Liver (tissue), 9 donors: Measurements from ENCODE around the gene SERPINA5. TPM values are rescaled to one million over a fixed set of nuclear protein-coding genes. Genes with fewer than 3 reads are reported as not detected.
A peak's percentile ranks its signal among the peaks of the same experiment; 100 is the strongest.

Experiments
- DNase-seq: peaks from one replicate; pipeline ENCODE4 v3.0.0-alpha.2; 2017; ENCODE audit warnings: low spot score
- H3K27ac ChIP-seq, 2 donors: one replicate each; pipeline ENCODE4 v1.7.0; 2013; ENCODE audit warnings: inconsistent platforms in 2 of 2, low read length in 2 of 2, control low read depth in 1 of 2, low read depth in 1 of 2, mild to moderate bottlenecking in 1 of 2
- H3K27me3 ChIP-seq, 4 donors: one replicate each; pipeline versions ENCODE4 v1.6.1 to v1.7.0; 2013; ENCODE audit warnings: low read length in 3 of 4, inconsistent platforms in 1 of 4, mild to moderate bottlenecking in 1 of 4, moderate library complexity in 1 of 4; ENCODE audit not compliant: control insufficient read depth in 4 of 4, insufficient read depth in 4 of 4
- H3K36me3 ChIP-seq, 4 donors: one replicate each; pipeline versions ENCODE4 v1.6.1 to v1.7.0; 2013; ENCODE audit warnings: low read length in 3 of 4, mild to moderate bottlenecking in 3 of 4, low read depth in 1 of 4, moderate library complexity in 1 of 4; ENCODE audit not compliant: control insufficient read depth in 4 of 4, insufficient read depth in 3 of 4
- H3K4me1 ChIP-seq, 4 donors: one replicate each; pipeline versions ENCODE4 v1.6.1 to v1.7.0; 2013; ENCODE audit warnings: low read length in 3 of 4, mild to moderate bottlenecking in 3 of 4, moderate library complexity in 1 of 4; ENCODE audit not compliant: control insufficient read depth in 4 of 4, insufficient read depth in 4 of 4
- H3K4me3 ChIP-seq, 3 donors: one replicate each; pipeline versions ENCODE4 v1.6.1 to v1.7.0; 2013; ENCODE audit warnings: low read length in 3 of 3, control low read depth in 1 of 3, low read depth in 1 of 3, mild to moderate bottlenecking in 1 of 3
- H3K9ac ChIP-seq, 2 donors: one replicate each; pipeline ENCODE4 v1.7.0; 2013; ENCODE audit warnings: low read length in 2 of 2, mild to moderate bottlenecking in 2 of 2, moderate library complexity in 2 of 2, control low read depth in 1 of 2, low read depth in 1 of 2
- H3K9me3 ChIP-seq, 4 donors: one replicate each; pipeline versions ENCODE4 v1.6.1 to v1.7.0; 2013; ENCODE audit warnings: low read length in 3 of 4; ENCODE audit not compliant: control insufficient read depth in 4 of 4
- FOXA2 ChIP-seq: IDR thresholded peaks from 2 replicates; pipeline ENCODE4 v1.6.1; 2016; ENCODE audit warnings: antibody characterized with exemption
- HNF4A ChIP-seq, 2 donors: conservative IDR thresholded peaks; 2 replicates each; pipeline ENCODE4 v1.6.1; 2016; ENCODE audit warnings: antibody characterized with exemption in 2 of 2, mild to moderate bottlenecking in 2 of 2
- HNF4G ChIP-seq: IDR thresholded peaks from 2 replicates; pipeline ENCODE4 v1.6.1; 2016; ENCODE audit warnings: antibody characterized with exemption
- JUND ChIP-seq, 2 donors: IDR thresholded peaks; 2 replicates each; pipeline ENCODE4 v1.6.1; 2016; ENCODE audit warnings: antibody characterized with exemption in 2 of 2
- NR2F2 ChIP-seq: IDR thresholded peaks from 2 replicates; pipeline ENCODE4 v1.6.1; 2016; ENCODE audit warnings: antibody characterized with exemption
- RAD21 ChIP-seq, 2 donors: IDR thresholded peaks; 2 replicates each; pipeline ENCODE4 v1.6.1; 2016; ENCODE audit warnings: antibody characterized with exemption in 2 of 2, mild to moderate bottlenecking in 2 of 2
- SP1 ChIP-seq: IDR thresholded peaks from 2 replicates; pipeline ENCODE4 v1.6.1; 2018; ENCODE audit warnings: antibody characterized with exemption, mild to moderate bottlenecking
- ZBTB33 ChIP-seq: IDR thresholded peaks from 2 replicates; pipeline ENCODE4 v1.6.1; 2016; ENCODE audit warnings: antibody characterized with exemption
- WGBS: extraction: QIAGEN DNeasy Blood & Tissue Kit; methylation state at CpG from one replicate; pipeline ENCODE4 v1.1.7; 2013; 5-methylcytosine and 5-hydroxymethylcytosine counted together
- polyA plus RNA-seq, 2 donors: library from polyadenylated mRNA; stranded (reverse) in 1 of 2; unstranded in 1 of 2; fragments of 200-250 nt in 1 of 2; fragments of >200 nt in 1 of 2; fragmentation: Nextera tagmentation in 1 of 2; extraction: Ambion mirVana in 1 of 2; gene quantifications; one replicate each; pipeline versions ENCODE4 v1.2.1 to v1.2.3, GENCODE V29; 2013 to 2015
- total RNA-seq, 2 donors: library from RNA; depleted of rRNA; stranded (reverse); fragments of >200 nt; gene quantifications; one replicate each; pipeline ENCODE4 v1.2.3, GENCODE V29; 2014
- donor health status: healthy.
- donor health status: healthy.
- donor health status: healthy.
- donor health status: healthy.
- donor health status: healthy.

The SERPINA5 gene
- total and polyA plus RNA-seq, 4 donors: 37.0 to 250 (median 84.0) TPM

- Histone ChIP-seq H3K9ac (peak overlapping the region; percentile 13 to 74), H3K4me3 (peak overlapping the region; percentile 60 to 99 (median 75)), H3K36me3 (peaks cover 6 to 71% (median 46%) of the 10 kb centered on the region in 4 donors), H3K9me3 (no peaks in the 10 kb centered on the region), H3K4me1 (peaks cover 3 to 46% (median 14%) of the 10 kb centered on the region in 4 donors), H3K27ac (no peak overlapping the region), H3K27me3 (no peaks in the 10 kb centered on the region)
- WGBS: 47% methylated on average over 7 of the region's 7 CpGs
- TF ChIP-seq HNF4G: no peak
- TF ChIP-seq SP1: peak; percentile 5
- no peak for TF ChIP-seq RAD21 (IDR thresholded peaks at IDR 0.05)
- TF ChIP-seq JUND (IDR thresholded peaks at IDR 0.05): peak in 1 of 2 donors; percentile 9
- DNase-seq: no peak
These were observed 33.6 kb downstream of the SERPINA5 start for GRCh38 chr14:94614802-94615201.

- no peaks in the 10 kb centered on the region for H3K27me3 ChIP-seq
- H3K9ac ChIP-seq: peak overlapping the region; percentile 13 to 74
- H3K4me3 ChIP-seq: peak overlapping the region; percentile 60 to 99 (median 75)
- no peaks in the 10 kb centered on the region for H3K9me3 ChIP-seq
- WGBS: 43% methylated on average over 3 of the region's 3 CpGs
- no peak for DNase-seq
- no peak for TF ChIP-seq ZBTB33
- peak in 1 of 2 donors; percentile 4 for TF ChIP-seq JUND (IDR thresholded peaks at IDR 0.05)
- peaks cover 3 to 46% (median 14%) of the 10 kb centered on the region in 4 donors for H3K4me1 ChIP-seq
- H3K27ac ChIP-seq: no peak overlapping the region
- H3K36me3 ChIP-seq: peaks cover 6 to 74% (median 50%) of the 10 kb centered on the region in 4 donors
These were observed 34.0 kb downstream of the SERPINA5 start for GRCh38 chr14:94615254-94615653.

- peak overlapping the region; percentile 17 to 62 for H3K9ac ChIP-seq
- 41% methylated on average over 8 of the region's 8 CpGs for WGBS
- TF ChIP-seq HNF4A (conservative IDR thresholded peaks at IDR 0.05) (peak in 1 of 2 donors; percentile 19), FOXA2 (no peak)
- H3K27ac ChIP-seq: no peak overlapping the region
- peaks cover 6 to 82% (median 56%) of the 10 kb centered on the region in 4 donors for H3K36me3 ChIP-seq
- H3K4me3 ChIP-seq: peak overlapping the region; percentile 60 to 99 (median 75)
- H3K27me3 ChIP-seq: no peaks in the 10 kb centered on the region
- H3K4me1 ChIP-seq: peaks cover 3 to 46% (median 13%) of the 10 kb centered on the region in 4 donors
- no peaks in the 10 kb centered on the region for H3K9me3 ChIP-seq
- DNase-seq: no peak
These were observed 34.8 kb downstream of the SERPINA5 start for GRCh38 chr14:94615823-94616570.

GRCh38 chr14:94617366-94617941, 36.2 kb downstream of the SERPINA5 start:
- TF ChIP-seq RAD21 (IDR thresholded peaks at IDR 0.05): peak in 1 of 2 donors; percentile 15
- no peak for TF ChIP-seq NR2F2
- Histone ChIP-seq H3K9ac (no peak overlapping the region), H3K27me3 (no peaks in the 10 kb centered on the region), H3K27ac (no peak overlapping the region), H3K4me1 (peaks cover 0 to 41% (median 10%) of the 10 kb centered on the region in 4 donors), H3K4me3 (peak overlapping the region; percentile 60 to 99 (median 75)), H3K36me3 (peaks cover 6 to 93% (median 66%) of the 10 kb centered on the region in 4 donors), H3K9me3 (no peaks in the 10 kb centered on the region)
- DNase-seq: no peak
- 41% methylated on average over 5 of the region's 5 CpGs for WGBS
